Myocyte (in vitro differentiated cells): ENCODE results near the gene ZNF567. TPM values are rescaled to one million over a fixed set of nuclear protein-coding genes. Genes with fewer than 3 reads are reported as not detected.
"Not testable (repeated sequence)": the region's sequence is repeated elsewhere in the genome, so short reads cannot be mapped to it uniquely, and the experiment has no call there.

Experiments used
- DNase-seq: peaks from one replicate; pipeline ENCODE4 v3.0.0-alpha.2; 2012; ENCODE audit warnings: low read depth
- polyA plus RNA-seq: library from polyadenylated mRNA; unstranded; fragments of >200 nt; gene quantifications from one replicate; pipeline ENCODE4 v1.2.1, GENCODE V29; 2012; ENCODE audit warnings: missing spikeins
- total RNA-seq: library from RNA; depleted of rRNA; stranded (reverse); fragments of >200 nt; gene quantifications from 2 replicates; pipeline ENCODE4 v1.2.3, GENCODE V29; 2014

Gene ZNF567
- 4.5 and 5.4 TPM in 2 replicates for total RNA-seq
- polyA plus RNA-seq: 3.9 TPM

GRCh38 chr19:36687214-36688056, at the start of gene ZNF567:
Gene ZNF567, plus strand, starts transcription at chr19:36687612. Its CDS starts 7,256 bp downstream, at chr19:36694868.
- DNase-seq: peak; percentile 98

- DNase-seq: peak; percentile 10
Measured at GRCh38 chr19:36638862-36639510, 48.4 kb upstream of the ZNF567 start.

GRCh38 chr19:36646746-36647145, 40.7 kb upstream of the ZNF567 start:
- no peak for DNase-seq

GRCh38 chr19:36652958-36653357, 34.5 kb upstream of the ZNF567 start:
- no peak for DNase-seq

- no peak for DNase-seq
Measured at GRCh38 chr19:36665832-36666231, 21.6 kb upstream of the ZNF567 start.

- no peak for DNase-seq
Measured at GRCh38 chr19:36668646-36669045, 18.8 kb upstream of the ZNF567 start.

GRCh38 chr19:36672368-36672767, 15.0 kb upstream of the ZNF567 start:
- DNase-seq: no peak

GRCh38 chr19:36674201-36674600, 13.2 kb upstream of the ZNF567 start:
- no peak for DNase-seq

GRCh38 chr19:36679455-36679854, 8.0 kb upstream of the ZNF567 start:
- no peak for DNase-seq

GRCh38 chr19:36685835-36686234, 1.6 kb upstream of the ZNF567 start:
- DNase-seq: peak; percentile 21

GRCh38 chr19:36686365-36687213, 823 bp upstream of the ZNF567 start:
- DNase-seq: peak; percentile 84

GRCh38 chr19:36688058-36688457, 646 bp downstream of the ZNF567 start:
- DNase-seq: no peak

- peak; percentile 5 for DNase-seq
Measured at GRCh38 chr19:36707134-36707533, 19.7 kb downstream of the ZNF567 start.

GRCh38 chr19:36709423-36709822, 22.0 kb downstream of the ZNF567 start:
- no peak for DNase-seq

- peak; percentile 11 for DNase-seq
Measured at GRCh38 chr19:36719687-36720556, 32.5 kb downstream of the ZNF567 start.

GRCh38 chr19:36736166-36736565, 48.8 kb downstream of the ZNF567 start:
- not testable (repeated sequence) for DNase-seq

- DNase-seq: no peak
Measured at GRCh38 chr19:36745870-36746269, 58.5 kb downstream of the ZNF567 start.

GRCh38 chr19:36747750-36748149, 60.3 kb downstream of the ZNF567 start:
- no peak for DNase-seq

GRCh38 chr19:36748431-36749275, 61.2 kb downstream of the ZNF567 start:
- DNase-seq: no peak

GRCh38 chr19:36749613-36750012, 62.2 kb downstream of the ZNF567 start:
- not testable (repeated sequence) for DNase-seq
